DOHH2 (cell line): ENCODE results near the gene POLDIP3.

Experiments
- EZH2phosphoT487 ChIP-seq: fragments of 200-600 bp; sonication (generic); IDR thresholded peaks from 2 replicates; pipeline ENCODE4 v1.6.1; 2017; ENCODE audit warnings: borderline replicate concordance, mild to moderate bottlenecking, antibody characterized with exemption, low read length, moderate library complexity, mixed read lengths
- TF ChIP-seq, protein P1 (sequence below): fragments of 200-600 bp; sonication (generic); IDR thresholded peaks from one replicate; pipeline ENCODE4 v1.5.1; 2014; ENCODE audit warnings: antibody characterized with exemption, mild to moderate bottlenecking, low read depth, low read length; ENCODE audit not compliant: poor library complexity, severe bottlenecking

GRCh38 chr22:42630901-42631602 lies 16.4 kb upstream of the POLDIP3 start:
- TF ChIP-seq, protein P1, sequence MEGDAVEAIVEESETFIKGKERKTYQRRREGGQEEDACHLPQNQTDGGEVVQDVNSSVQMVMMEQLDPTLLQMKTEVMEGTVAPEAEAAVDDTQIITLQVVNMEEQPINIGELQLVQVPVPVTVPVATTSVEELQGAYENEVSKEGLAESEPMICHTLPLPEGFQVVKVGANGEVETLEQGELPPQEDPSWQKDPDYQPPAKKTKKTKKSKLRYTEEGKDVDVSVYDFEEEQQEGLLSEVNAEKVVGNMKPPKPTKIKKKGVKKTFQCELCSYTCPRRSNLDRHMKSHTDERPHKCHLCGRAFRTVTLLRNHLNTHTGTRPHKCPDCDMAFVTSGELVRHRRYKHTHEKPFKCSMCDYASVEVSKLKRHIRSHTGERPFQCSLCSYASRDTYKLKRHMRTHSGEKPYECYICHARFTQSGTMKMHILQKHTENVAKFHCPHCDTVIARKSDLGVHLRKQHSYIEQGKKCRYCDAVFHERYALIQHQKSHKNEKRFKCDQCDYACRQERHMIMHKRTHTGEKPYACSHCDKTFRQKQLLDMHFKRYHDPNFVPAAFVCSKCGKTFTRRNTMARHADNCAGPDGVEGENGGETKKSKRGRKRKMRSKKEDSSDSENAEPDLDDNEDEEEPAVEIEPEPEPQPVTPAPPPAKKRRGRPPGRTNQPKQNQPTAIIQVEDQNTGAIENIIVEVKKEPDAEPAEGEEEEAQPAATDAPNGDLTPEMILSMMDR = no peak
- no peak for TF ChIP-seq EZH2phosphoT487
